ENCODE results near the gene CC2D1A. TPM values are rescaled to one million over a fixed set of nuclear protein-coding genes. Genes with fewer than 3 reads are reported as not detected.

CC2D1A gene
- total RNA-seq, 2 experiments from 2014 or later, result 16.4 to 16.9 TPM

- peaks cover 68% of the 10 kb centered on the region for H3K36me3 ChIP-seq (ENCODE audit: insufficient read depth, low read length)
Observed at GRCh38 chr19:13960863-13961784, 55.1 kb downstream of the CC2D1A start.

GRCh38 chr19:13961826-13962698 lies 56.1 kb downstream of the CC2D1A start:
- peaks cover 68% of the 10 kb centered on the region for H3K36me3 ChIP-seq (ENCODE audit: insufficient read depth, low read length)

More at GRCh38 chr19:13960863-13961784, 55.1 kb downstream of the CC2D1A start:
- TF ChIP-seq CTCF (IDR thresholded peaks at IDR 0.05), result no peak
- CTCF ChIA-PET, result interaction anchor here (1.1 to 1.6 kb wide), 3 partner anchors 24 to 70 kb away, joined by 3 to 9 read pairs (median 3); partner anchors contain the start of genes IL27RA and RFX1
- H3K27me3 ChIP-seq (ENCODE audit: control insufficient read depth in 1 of 2, insufficient read depth in 2 of 2, low read length in 2 of 2), result no peaks in the 10 kb centered on the region
- H3K27me3 Mint-ChIP-seq, result no peaks in the 10 kb centered on the region
- DNase-seq, result peak in 1 of 14 experiments; percentile 14
- H3K27ac Mint-ChIP-seq, result peak overlapping the region; percentile 49
- peaks cover 3% of the 10 kb centered on the region for H3K4me1 ChIP-seq (ENCODE audit: insufficient read depth, low read length)
- ATAC-seq (ENCODE audit: poor library complexity), result peak; percentile 27
- peaks cover 5% of the 10 kb centered on the region for H3K4me1 Mint-ChIP-seq (ENCODE audit: low read depth)
- H3K4me3 ChIP-seq (ENCODE audit: low read length), result no peak overlapping the region
- intact Hi-C loops (cut with DNase I, micrococcal nuclease), result no loop called here
- H3K9me3 ChIP-seq (ENCODE audit: control insufficient read depth in 1 of 2, insufficient read depth in 1 of 2, low read length in 2 of 2), result no peaks in the 10 kb centered on the region
- POLR2A ChIA-PET, result interaction anchor here (1.0 to 2.0 kb wide), 5 partner anchors 9 to 96 kb away, joined by 3 to 7 read pairs (median 4); partner anchors contain the start of genes DCAF15 and RFX1
- H3K36me3 Mint-ChIP-seq (ENCODE audit: low read depth), result peaks cover 56% of the 10 kb centered on the region
- H3K9me3 Mint-ChIP-seq, result no peaks in the 10 kb centered on the region
- H3K27ac ChIP-seq (ENCODE audit: low read depth in 1 of 2, low read length in 2 of 2), result no peak overlapping the region
- no peak overlapping the region for H3K4me3 Mint-ChIP-seq

More at GRCh38 chr19:13961826-13962698, 56.1 kb downstream of the CC2D1A start:
- POLR2A ChIA-PET, result interaction anchor here (1.0 to 2.0 kb wide), 3 partner anchors 44 to 95 kb away, joined by 3 to 7 read pairs (median 7); partner anchors contain the start of gene RFX1
- Mint-ChIP-seq H3K36me3 (ENCODE audit: low read depth) (peaks cover 49% of the 10 kb centered on the region), H3K9me3 (no peaks in the 10 kb centered on the region), H3K27ac (peak overlapping the region; percentile 49), H3K27me3 (no peaks in the 10 kb centered on the region), H3K4me1 (ENCODE audit: low read depth) (peaks cover 5% of the 10 kb centered on the region), H3K4me3 (no peak overlapping the region)
- H3K9me3 ChIP-seq (ENCODE audit: control insufficient read depth in 1 of 2, insufficient read depth in 1 of 2, low read length in 2 of 2), result no peaks in the 10 kb centered on the region
- intact Hi-C loops (cut with DNase I, micrococcal nuclease), result no loop called here
- peaks cover 3% of the 10 kb centered on the region for H3K4me1 ChIP-seq (ENCODE audit: insufficient read depth, low read length)
- no peak overlapping the region for H3K4me3 ChIP-seq (ENCODE audit: low read length)
- no peak for DNase-seq
- ATAC-seq (ENCODE audit: poor library complexity), result no peak
- H3K27me3 ChIP-seq (ENCODE audit: control insufficient read depth in 1 of 2, insufficient read depth in 2 of 2, low read length in 2 of 2), result no peaks in the 10 kb centered on the region
- H3K27ac ChIP-seq (ENCODE audit: low read depth in 1 of 2, low read length in 2 of 2), result no peak overlapping the region
- CTCF ChIA-PET, result interaction anchor here (1.1 kb wide), 1 partner anchor 23 kb away, joined by 3 read pairs; no protein-coding TSS in a partner anchor
- TF ChIP-seq CTCF (IDR thresholded peaks at IDR 0.05), result no peak
